ENCODE results near the gene BRSK2.

BRSK2 gene

GRCh38 chr11:1438967-1439330 is 49.2 kb downstream of the BRSK2 start:
- no peak for DNase-seq

GRCh38 chr11:1439341-1439740 is 49.6 kb downstream of the BRSK2 start:
- no peak for DNase-seq

- no peak for DNase-seq
These were observed 50.3 kb downstream of the BRSK2 start for GRCh38 chr11:1440066-1440465.

- DNase-seq: no peak
These were observed 50.8 kb downstream of the BRSK2 start for GRCh38 chr11:1440496-1440895.

GRCh38 chr11:1442163-1442562 is 52.4 kb downstream of the BRSK2 start:
- no peak for DNase-seq

GRCh38 chr11:1442807-1443366 is 53.2 kb downstream of the BRSK2 start:
- no peak for DNase-seq

- DNase-seq: no peak
These were observed 54.0 kb downstream of the BRSK2 start for GRCh38 chr11:1443737-1444136.

- no peak for DNase-seq
These were observed 54.6 kb downstream of the BRSK2 start for GRCh38 chr11:1444321-1444720.

GRCh38 chr11:1444823-1445422 is 55.2 kb downstream of the BRSK2 start:
- DNase-seq: no peak

- DNase-seq: no peak
These were observed 56.2 kb downstream of the BRSK2 start for GRCh38 chr11:1445741-1446445.

- no peak for DNase-seq
These were observed 56.9 kb downstream of the BRSK2 start for GRCh38 chr11:1446623-1447022.

GRCh38 chr11:1447845-1448825 is 58.4 kb downstream of the BRSK2 start:
- DNase-seq: no peak

- DNase-seq: no peak
These were observed 59.1 kb downstream of the BRSK2 start for GRCh38 chr11:1448882-1449281.

GRCh38 chr11:1449490-1450243 is 59.9 kb downstream of the BRSK2 start:
- DNase-seq: no peak

- DNase-seq: no peak
These were observed 60.7 kb downstream of the BRSK2 start for GRCh38 chr11:1450344-1450875.

GRCh38 chr11:1450949-1451710 is 61.4 kb downstream of the BRSK2 start:
- DNase-seq: no peak

- DNase-seq: no peak
These were observed 62.2 kb downstream of the BRSK2 start for GRCh38 chr11:1451781-1452470.

- no peak for DNase-seq
These were observed 63.0 kb downstream of the BRSK2 start for GRCh38 chr11:1452744-1453143.

- DNase-seq: peak; percentile 27
These were observed 63.9 kb downstream of the BRSK2 start for GRCh38 chr11:1453611-1454034.

GRCh38 chr11:1454576-1454975 is 64.8 kb downstream of the BRSK2 start:
- no peak for DNase-seq

Data from NCI-H526 treated with DMSO at 0.1 percent for 48 hours (cell line).